Heart right ventricle (tissue), 16 donors: Measurements from ENCODE around the gene POU2AF2. TPM values are rescaled to one million over a fixed set of nuclear protein-coding genes. Genes with fewer than 3 reads are reported as not detected.

ENCODE experiments used
- ATAC-seq, 8 donors: fragments of 200-7000 bp; cut with Tn5 transposase; one replicate each; pipeline ENCODE4 v1.9.1; 2020; ENCODE audit warnings: mild to moderate bottlenecking in 8 of 8, moderate library complexity in 8 of 8, moderate number of reproducible peaks in 1 of 8
- DNase-seq, 2 donors: peaks; one replicate each; pipeline ENCODE4 v3.0.0-alpha.2; 2020
- H3K27ac ChIP-seq, 10 donors: fragments of 200-600 bp; sonication (generic) in 2 of 10; one replicate each; pipeline versions ENCODE4 v1.5.0 to v1.8.0; 2020 to 2022; ENCODE audit warnings: mild to moderate bottlenecking in 3 of 10
- H3K27me3 ChIP-seq, 7 donors: fragments of 200-600 bp; one replicate each; pipeline ENCODE4 v1.8.0; 2021 to 2022; ENCODE audit warnings: mild to moderate bottlenecking in 2 of 7
- H3K36me3 ChIP-seq, 9 donors: fragments of 200-600 bp; sonication (generic) in 1 of 9; one replicate each; pipeline versions ENCODE4 v1.5.0 to v1.8.0; 2020 to 2022; ENCODE audit warnings: mild to moderate bottlenecking in 2 of 9
- H3K4me1 ChIP-seq, 9 donors: fragments of 200-600 bp; sonication (generic) in 1 of 9; one replicate each; pipeline versions ENCODE4 v1.5.0 to v1.8.0; 2020 to 2022; ENCODE audit warnings: mild to moderate bottlenecking in 4 of 9
- H3K4me3 ChIP-seq, 10 donors: fragments of 200-600 bp; sonication (generic) in 2 of 10; one replicate each; pipeline versions ENCODE4 v1.5.0 to v1.8.0; 2020 to 2022; ENCODE audit warnings: mild to moderate bottlenecking in 7 of 10, moderate library complexity in 2 of 10
- H3K9me3 ChIP-seq, 11 donors: fragments of 200-600 bp in 10 of 11; sonication (generic) in 2 of 11; one replicate each; pipeline versions ENCODE4 v1.5.0 to v1.8.0; 2013 to 2022; ENCODE audit warnings: mild to moderate bottlenecking in 2 of 11, control low read depth in 1 of 11, moderate library complexity in 1 of 11
- CTCF ChIP-seq, 9 donors: fragments of 200-600 bp; sonication (generic) in 2 of 9; IDR thresholded peaks; one replicate each; pipeline versions ENCODE4 v1.5.0 to v1.8.0; 2021 to 2022; ENCODE audit warnings: antibody characterized with exemption in 9 of 9, mild to moderate bottlenecking in 5 of 9, moderate library complexity in 1 of 9
- WGBS, 2 donors: extraction: QIAGEN DNeasy Blood & Tissue Kit; methylation state at CpG; one replicate each; pipeline ENCODE4 v1.1.7; 2013; ENCODE audit warnings: inconsistent platforms in 1 of 2; 5-methylcytosine and 5-hydroxymethylcytosine counted together
- intact Hi-C, 10 donors: fragments of 100-400 bp; cut with DNase I; formaldehyde crosslinking; loops; one replicate each; pipeline versions ENCODE4 v1.11.1 to v1.14.2; 2022
- polyA plus RNA-seq, 2 donors: library from polyadenylated mRNA; stranded (reverse); fragments of 200-250 nt; gene quantifications; one replicate each; pipeline ENCODE4 v1.2.3, GENCODE V29; 2013
- total RNA-seq, 10 donors: library from RNA; stranded (reverse); fragmentation: NEBNext Ultra II Directional in 3 of 10; extraction: Animal tissue kit (Norgen Biotek cat#: 25700) in 3 of 10; gene quantifications; one replicate each; pipeline versions ENCODE4 v1.2.1 to v1.2.4, GENCODE V29; 2021 to 2023
- donor health status: Arrhythmogenic right ventricular cardiomyopathy.
- donor health status: ischemic (EF 13 %, LVEDD 7.1; RV severe dilation, severe dysfunction).
- donor health status: healthy with polysubstance abuse.
- donor health status: DM: no; HTN: yes; CAD: no.
- donor health status: DM: no; HTN: no; CAD: no.
- donor health status: ischemic (EF 25% LVEDD 6.9; RV normal size, moderate dysfunction).
- donor health status: ischemic (EF 25% LVEDD 5.7; RV mildly dilated, moderate dysfunction).
- donor health status: healthy.
- donor health status: DM: yes; HTN: yes; CAD: no.
- donor health status: Ischemic cardiomyopathy.
- donor health status: ischemic (EF 35%, LVEDD 5.7; RV mildly dilated, moderate dysfunction).
- donor health status: nonischemic (EF 11% LVEDD 7.7; RV severe dilation, severe dysfunction).
- donor health status: DM: yes; HTN: yes; CAD: no.
- donor health status: PGD.
- donor health status: ischemic (EF 29% LVEDD 5.4; RV normal size, mild dysfunction).
- donor health status: nonischemic (EF 23%, LVEDD 6.1; RV moderate dilation, normal function).

The POU2AF2 gene
- total and polyA plus RNA-seq, 12 donors: not detected

DNA sequence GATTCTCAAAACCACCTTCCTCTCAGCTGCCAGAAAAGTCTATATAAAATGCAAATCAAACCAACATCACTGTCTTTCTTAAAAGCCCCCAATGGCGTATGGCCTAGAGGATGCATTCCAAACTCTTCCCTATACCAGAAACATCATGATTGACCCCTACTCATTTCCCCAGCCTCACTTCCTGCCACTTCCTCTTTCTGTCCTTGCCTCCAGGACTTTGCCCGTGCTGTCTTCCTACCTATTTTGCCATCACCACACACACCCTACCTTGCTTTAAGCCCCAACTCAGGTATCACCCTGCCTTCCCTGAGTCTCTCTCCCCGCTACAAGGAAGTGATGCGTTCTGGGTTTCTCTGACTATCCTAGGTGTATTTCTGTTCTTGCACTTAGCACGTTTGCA lies 8.1 kb downstream of the POU2AF2 start:
- DNase-seq (no peak), ATAC-seq (no peak)
- Histone ChIP-seq H3K27me3 (peaks cover 0 to 53% (median 15%) of the 10 kb centered on the region in 7 donors), H3K4me3 (no peak overlapping the region), H3K27ac (no peak overlapping the region), H3K4me1 (no peaks in the 10 kb centered on the region), H3K36me3 (no peaks in the 10 kb centered on the region), H3K9me3 (no peaks in the 10 kb centered on the region)
- intact Hi-C loops: no loop called here
- WGBS, 2 donors: 76 to 84% methylated on average over 5 of the region's 5 CpGs
- TF ChIP-seq CTCF (IDR thresholded peaks at IDR 0.05): no peak

GRCh38 chr11:111258046-111258445 lies 12.5 kb downstream of the POU2AF2 start:
- H3K27me3 ChIP-seq: peaks cover 0 to 47% (median 25%) of the 10 kb centered on the region in 7 donors
- no peaks in the 10 kb centered on the region for H3K4me1 ChIP-seq
- TF ChIP-seq CTCF (IDR thresholded peaks at IDR 0.05): no peak
- DNase-seq: no peak
- H3K27ac ChIP-seq: no peak overlapping the region
- intact Hi-C loops: no loop called here
- 88 to 89% methylated on average over 4 of the region's 4 CpGs for WGBS, 2 donors
- H3K4me3 ChIP-seq: no peak overlapping the region
- H3K36me3 ChIP-seq: no peaks in the 10 kb centered on the region
- no peak for ATAC-seq
- H3K9me3 ChIP-seq: no peaks in the 10 kb centered on the region

DNA sequence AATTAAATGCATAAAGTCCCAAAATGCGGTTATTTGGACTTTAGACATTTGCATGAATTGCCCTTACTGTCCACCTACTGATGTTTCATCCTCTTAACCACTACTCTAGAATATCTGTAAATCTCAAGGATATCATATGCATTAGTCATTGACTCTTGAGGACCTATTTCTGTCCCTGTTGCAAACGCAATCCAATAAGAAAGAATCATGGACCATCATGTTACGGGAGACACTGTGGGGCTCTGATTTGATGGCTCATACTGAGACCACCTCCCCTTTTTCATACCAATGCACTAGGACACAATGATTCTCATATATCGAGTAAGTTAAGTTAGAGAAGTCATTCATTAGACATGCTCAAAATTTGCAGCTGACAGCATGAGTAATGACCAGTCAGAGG lies 14.4 kb downstream of the POU2AF2 start:
- TF ChIP-seq CTCF (IDR thresholded peaks at IDR 0.05): no peak
- no peaks in the 10 kb centered on the region for H3K9me3 ChIP-seq
- no peaks in the 10 kb centered on the region for H3K4me1 ChIP-seq
- no peak overlapping the region for H3K27ac ChIP-seq
- ATAC-seq (no peak), DNase-seq (no peak)
- 86 to 87% methylated on average over 4 of the region's 4 CpGs for WGBS, 2 donors
- H3K36me3 ChIP-seq: no peaks in the 10 kb centered on the region
- intact Hi-C loops: no loop called here
- H3K4me3 ChIP-seq: no peak overlapping the region
- peaks cover 0 to 40% (median 25%) of the 10 kb centered on the region in 7 donors for H3K27me3 ChIP-seq

- 88 to 91% methylated on average over 4 of the region's 4 CpGs for whole genome bisulfite sequencing, 2 donors
- Histone ChIP-seq H3K27me3 (peaks cover 0 to 40% (median 25%) of the 10 kb centered on the region in 7 donors), H3K36me3 (no peaks in the 10 kb centered on the region), H3K4me3 (no peak overlapping the region), H3K9me3 (no peaks in the 10 kb centered on the region), H3K27ac (no peak overlapping the region), H3K4me1 (no peaks in the 10 kb centered on the region)
- TF ChIP-seq CTCF (IDR thresholded peaks at IDR 0.05): no peak
- intact Hi-C loops: no loop called here
- DNase-seq (no peak), ATAC-seq (no peak)
Measured at GRCh38 chr11:111260811-111261210, 15.3 kb downstream of the POU2AF2 start.
